Endometrial microvascular endothelial cells (primary cell): ENCODE results near the gene SPRR2G. TPM values are rescaled to one million over a fixed set of nuclear protein-coding genes. Genes with fewer than 3 reads are reported as not detected.
"Not testable (repeated sequence)": the region's sequence is repeated elsewhere in the genome, so short reads cannot be mapped to it uniquely, and the experiment has no call there.

Source experiments
- in situ Hi-C: cut with HindIII; loops from 2 replicates; pipeline ENCODE4 v1.10.0; 2017; ENCODE audit warnings: low sequenced_read_pairs, low pct_unique_long_range_greater_than_20kb; ENCODE audit errors: inconsistent ontology term
- total RNA-seq: library from RNA; depleted of rRNA; stranded (reverse); fragments of >200 nt; gene quantifications from one replicate; pipeline ENCODE4 v1.2.3, GENCODE V29; 2015; ENCODE audit errors: inconsistent ontology term

SPRR2G gene
- total RNA-seq, 1 donor from 2014 or later = not detected

- in situ Hi-C loops = no loop called here
Observed at GRCh38 chr1:153120945-153121344, 29.7 kb downstream of the SPRR2G start.

GRCh38 chr1:153119491-153119971 lies 31.2 kb downstream of the SPRR2G start:
- in situ Hi-C loops = no loop called here

GRCh38 chr1:153115264-153115663 lies 35.4 kb downstream of the SPRR2G start:
- in situ Hi-C loops = not testable (repeated sequence)

GRCh38 chr1:153113416-153113815 lies 37.3 kb downstream of the SPRR2G start, which contains the start of gene SPRR2F:
SPRR2F (minus strand) TSS chr1:153113516; CDS start chr1:153112733, 783 bp downstream.
- in situ Hi-C loops = no loop called here

- in situ Hi-C loops = not testable (repeated sequence)
Observed at GRCh38 chr1:153112454-153112853, 38.2 kb downstream of the SPRR2G start.

GRCh38 chr1:153100245-153100644 lies 50.4 kb downstream of the SPRR2G start:
- in situ Hi-C loops = no loop called here

Other genes with a start within 250 kb of the SPRR2G start
- gene IVL, start 242.3 kb downstream of the SPRR2G start, total RNA-seq = not detected
- not detected for gene SPRR5, start 203.7 kb downstream of the SPRR2G start, total RNA-seq
- not detected for gene SPRR4, start 180.2 kb downstream of the SPRR2G start, total RNA-seq
- not detected for gene SPRR1A, start 166.8 kb downstream of the SPRR2G start, total RNA-seq
- not detected for gene SPRR3, start 149.1 kb downstream of the SPRR2G start, total RNA-seq
- not detected for gene SPRR1B, start 119.7 kb downstream of the SPRR2G start, total RNA-seq
- not detected for gene SPRR2D, start 109.8 kb downstream of the SPRR2G start, total RNA-seq
- not detected for gene SPRR2A, start 93.4 kb downstream of the SPRR2G start, total RNA-seq
- gene SPRR2B, start 79.3 kb downstream of the SPRR2G start, total RNA-seq = not detected
- gene SPRR2E, start 56.4 kb downstream of the SPRR2G start, total RNA-seq = not detected
- gene SPRR2F, start 37.4 kb downstream of the SPRR2G start, total RNA-seq = not detected
- gene LELP1, start 52.5 kb upstream of the SPRR2G start, total RNA-seq = not detected
- gene PRR9, start 66.7 kb upstream of the SPRR2G start, total RNA-seq = not detected
- gene LORICRIN, start 108.8 kb upstream of the SPRR2G start, total RNA-seq = not detected
- not detected for gene PGLYRP3, start 162.1 kb upstream of the SPRR2G start, total RNA-seq
- gene PGLYRP4, start 198.0 kb upstream of the SPRR2G start, total RNA-seq = not detected
- not detected for gene S100A9, start 207.0 kb upstream of the SPRR2G start, total RNA-seq
- not detected for gene S100A12, start 224.7 kb upstream of the SPRR2G start, total RNA-seq
- not detected for gene S100A8, start 240.2 kb upstream of the SPRR2G start, total RNA-seq